GM19099 (cell line): ENCODE results near the gene EXOC6B.

Source experiments
- POLR2A ChIP-seq: IDR thresholded peaks from 3 replicates; pipeline ENCODE4 v1.6.1; 2011; ENCODE audit warnings: low read depth; ENCODE audit not compliant: insufficient read length; ENCODE audit errors: extremely low read depth

Gene EXOC6B

GRCh38 chr2:72146347-72147302, 679.2 kb downstream of the EXOC6B start:
- no peak for TF ChIP-seq POLR2A

DNA sequence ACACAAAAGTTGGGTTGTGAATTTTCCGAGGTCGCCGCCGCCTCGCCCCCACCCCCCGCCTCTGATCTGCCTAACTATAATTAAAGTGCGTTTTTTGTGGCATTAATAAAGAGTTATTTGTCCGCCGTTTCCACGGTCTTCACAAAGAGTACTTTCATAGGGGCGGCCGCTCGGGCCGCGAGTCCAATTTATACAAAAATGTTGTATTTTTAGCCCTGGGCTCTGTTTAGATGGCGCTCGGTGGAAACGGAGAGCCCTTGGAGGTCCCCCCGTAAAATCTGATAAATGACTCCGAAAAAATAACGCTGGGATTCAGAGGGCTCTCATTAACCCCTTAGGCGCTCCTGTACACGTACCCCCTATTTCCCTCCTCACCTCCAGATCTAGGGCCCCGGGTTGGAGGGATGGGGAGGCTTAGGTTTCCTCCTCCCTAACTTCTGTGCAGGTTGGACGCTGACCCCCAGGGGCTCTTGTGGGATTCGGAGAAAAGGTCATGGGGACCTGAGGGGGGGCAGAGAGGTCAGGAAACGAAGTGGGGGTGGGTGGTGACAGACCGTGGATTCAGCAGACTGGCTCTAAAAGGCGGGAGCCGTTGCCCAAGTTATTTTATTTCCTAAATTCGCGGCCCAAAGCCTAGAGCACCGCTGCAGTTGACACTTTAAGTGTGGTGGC, 680.0 kb downstream of the EXOC6B start:
- TF ChIP-seq POLR2A: no peak

- no peak for TF ChIP-seq POLR2A
Measured at GRCh38 chr2:72145289-72145657, 680.6 kb downstream of the EXOC6B start.

GRCh38 chr2:72144632-72145288, 681.1 kb downstream of the EXOC6B start:
- TF ChIP-seq POLR2A: no peak

GRCh38 chr2:72144274-72144631, 681.6 kb downstream of the EXOC6B start:
- TF ChIP-seq POLR2A: no peak

DNA sequence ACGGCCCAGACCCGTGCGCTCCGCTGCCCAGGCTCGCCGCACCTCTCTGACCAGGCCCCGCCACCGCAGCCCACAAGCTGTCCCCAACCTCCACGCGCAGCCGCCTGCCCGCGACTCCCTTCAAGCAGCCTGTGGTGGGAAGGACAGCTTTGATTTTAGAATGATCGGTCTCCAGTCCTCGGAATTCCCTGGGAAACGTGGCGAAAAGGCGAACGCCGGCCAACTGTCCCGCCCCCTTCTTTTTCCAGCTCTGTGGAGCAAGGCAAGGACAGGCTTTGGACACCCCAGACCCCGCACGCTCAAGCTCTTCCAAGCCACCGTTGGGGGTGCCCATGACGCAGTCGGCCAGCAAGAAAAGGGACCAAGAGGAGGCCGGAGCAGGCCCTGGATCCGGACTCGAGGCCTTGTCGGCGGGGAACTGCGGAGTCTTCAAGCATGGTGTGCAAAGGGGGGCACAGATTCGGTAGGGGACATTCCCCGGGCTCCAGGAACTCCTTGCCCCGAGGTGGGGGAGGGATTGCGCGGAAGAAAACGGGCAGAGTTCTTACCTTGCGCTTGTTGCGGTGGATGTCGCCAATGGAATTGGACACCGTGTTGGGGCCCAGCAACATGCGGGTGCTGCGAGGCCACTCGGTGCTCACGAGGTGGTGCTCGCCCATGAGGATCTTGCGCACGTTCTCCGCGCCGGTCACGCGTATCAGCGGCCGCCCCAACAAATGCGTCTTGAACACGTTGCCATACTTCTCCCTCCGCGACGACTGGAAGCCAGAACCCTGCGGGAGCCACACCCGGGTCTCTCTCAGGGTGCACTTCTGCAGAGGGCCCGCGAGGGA, 682.2 kb downstream of the EXOC6B start:
- TF ChIP-seq POLR2A: no peak

- TF ChIP-seq POLR2A: no peak
Measured at GRCh38 chr2:72142570-72143440, 683.0 kb downstream of the EXOC6B start.

- TF ChIP-seq POLR2A: no peak
Measured at GRCh38 chr2:72141881-72142451, 683.9 kb downstream of the EXOC6B start.

DNA sequence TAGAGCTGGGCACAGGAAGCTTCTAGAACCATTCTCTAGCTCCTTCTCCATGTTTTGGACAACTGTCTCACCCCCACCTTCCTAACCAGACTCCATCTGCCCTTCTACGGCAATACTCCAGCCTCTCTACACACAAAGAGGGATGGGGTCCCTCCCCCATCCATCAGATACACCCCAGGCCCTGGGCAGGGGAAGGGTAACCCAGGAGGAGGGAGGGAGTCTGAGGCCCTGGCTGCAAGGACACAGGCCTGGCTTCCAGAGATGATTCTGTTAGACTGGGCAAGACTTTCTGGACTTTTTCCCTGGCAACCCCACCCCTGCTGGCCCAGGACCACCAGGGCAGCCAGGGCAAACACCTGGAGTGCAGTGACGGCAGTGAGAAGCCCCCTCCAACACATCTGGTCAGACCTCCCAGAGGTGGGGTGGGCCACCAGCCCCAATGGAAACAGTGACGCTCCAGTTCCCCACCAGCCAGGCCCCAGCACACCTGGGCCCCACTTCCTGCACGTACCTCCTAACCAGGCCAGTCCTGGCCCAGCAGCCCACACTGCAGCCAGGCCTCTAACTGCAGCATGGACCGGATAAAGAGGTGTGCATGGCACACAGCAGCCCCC, 684.7 kb downstream of the EXOC6B start:
- no peak for TF ChIP-seq POLR2A

DNA sequence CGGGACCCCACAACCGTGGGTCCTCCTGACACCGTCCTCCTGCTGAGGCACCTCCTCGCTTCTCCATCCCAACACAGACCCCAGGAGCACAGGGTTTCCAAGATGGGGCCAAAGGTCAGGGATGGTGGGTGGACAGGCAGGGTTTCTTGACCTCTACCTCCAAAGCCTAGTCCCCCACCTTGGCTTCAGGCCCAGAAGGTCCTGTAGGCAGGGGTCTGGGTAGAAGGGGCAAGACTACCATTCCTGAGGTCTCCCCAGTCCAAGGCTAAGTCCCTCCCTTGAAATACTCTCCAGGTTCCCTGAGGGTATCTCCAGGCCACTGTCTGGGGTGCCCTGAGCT, 685.2 kb downstream of the EXOC6B start:
- TF ChIP-seq POLR2A: no peak

- no peak for TF ChIP-seq POLR2A
Measured at GRCh38 chr2:72139874-72140620, 685.8 kb downstream of the EXOC6B start.

GRCh38 chr2:72139471-72139873, 686.4 kb downstream of the EXOC6B start:
- TF ChIP-seq POLR2A: no peak

DNA sequence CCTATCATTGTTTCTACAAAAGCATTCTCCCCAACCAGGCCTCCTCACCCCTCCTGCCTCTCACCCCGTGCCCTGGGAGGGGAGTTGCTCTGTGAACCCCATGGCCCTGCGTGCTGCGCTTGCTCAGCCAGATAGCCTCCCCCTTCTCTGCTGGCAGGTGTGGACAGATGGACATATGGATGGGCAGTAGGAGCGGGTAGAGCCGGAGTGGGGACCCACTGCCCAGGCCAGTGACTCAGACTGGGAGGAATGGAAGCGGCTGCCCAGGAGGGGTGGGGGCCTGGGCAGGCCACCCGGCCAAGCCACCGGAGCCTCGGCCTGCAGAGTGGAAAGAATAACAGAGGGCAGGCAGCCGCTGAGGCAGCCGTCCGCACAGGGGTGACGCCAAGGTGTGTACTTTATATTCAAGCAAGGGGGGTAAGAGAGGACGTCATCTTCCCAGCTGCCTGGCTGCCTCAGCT, 686.9 kb downstream of the EXOC6B start:
- TF ChIP-seq POLR2A: no peak
